VCaP (cell line): ENCODE results near the gene LRRC9.

Experiments
- H3K27ac ChIP-seq: fragments of 450-650 bp; 2 replicates; pipeline ENCODE4 v1.5.1; 2017
- CTCF ChIP-seq: fragments of 450-650 bp; conservative IDR thresholded peaks from 2 replicates; pipeline ENCODE4 v1.5.1; 2017; ENCODE audit warnings: mild to moderate bottlenecking, moderate library complexity

LRRC9 gene

GRCh38 chr14:60079723-60080122 is 159.8 kb downstream of the LRRC9 start:
- no peak overlapping the region for H3K27ac ChIP-seq
- peak; percentile 37 for TF ChIP-seq CTCF

GRCh38 chr14:60085085-60085484 is 165.1 kb downstream of the LRRC9 start:
- TF ChIP-seq CTCF: no peak
- no peak overlapping the region for H3K27ac ChIP-seq

- TF ChIP-seq CTCF: no peak
- no peak overlapping the region for H3K27ac ChIP-seq
Measured at GRCh38 chr14:60085693-60086092, 165.7 kb downstream of the LRRC9 start.

- H3K27ac ChIP-seq: no peak overlapping the region
- TF ChIP-seq CTCF: no peak
Measured at GRCh38 chr14:60087668-60088067, 167.7 kb downstream of the LRRC9 start.

- no peak for TF ChIP-seq CTCF
- no peak overlapping the region for H3K27ac ChIP-seq
Measured at GRCh38 chr14:60089221-60089620, 169.3 kb downstream of the LRRC9 start.

- TF ChIP-seq CTCF: no peak
- H3K27ac ChIP-seq: peak overlapping the region; percentile 98
Measured at GRCh38 chr14:60090864-60091519, 171.0 kb downstream of the LRRC9 start.

- H3K27ac ChIP-seq: peak within 1 kb of the TSS; percentile 98
- TF ChIP-seq CTCF: no peak
Measured at GRCh38 chr14:60091550-60092525, 171.9 kb downstream of the LRRC9 start, which contains the start of gene PCNX4. Gene PCNX4 (plus strand): TSS chr14:60091923. CDS start chr14:60107639, 15,716 bp downstream.
